GM23338 (cell line): ENCODE results near the gene MT1E. TPM values are rescaled to one million over a fixed set of nuclear protein-coding genes. Genes with fewer than 3 reads are reported as not detected.

Source experiments
- ATAC-seq: fragments of 200-7000 bp; cut with Tn5 transposase; 3 replicates; pipeline ENCODE4 v1.9.1; 2020
- DNase-seq: peaks from one replicate; pipeline ENCODE4 v3.0.0-alpha.2; 2015; ENCODE audit warnings: low spot score
- H2AFZ ChIP-seq: fragments of 200-600 bp; sonication (generic); 2 replicates; pipeline ENCODE4 v1.8.0; 2016; ENCODE audit warnings: antibody characterized with exemption, mild to moderate bottlenecking, moderate library complexity
- H3F3A ChIP-seq: fragments of 200-600 bp; sonication (generic); replicated peaks from 2 replicates; pipeline ENCODE4 v1.8.0; 2017; ENCODE audit warnings: antibody characterized with exemption, mixed run types, low read depth
- H3K27ac ChIP-seq: fragments of 200-600 bp; sonication (generic); 2 replicates; pipeline ENCODE4 v1.6.1; 2016; ENCODE audit warnings: low read depth
- H3K27me3 ChIP-seq: fragments of 200-600 bp; sonication (generic); 2 replicates; pipeline ENCODE4 v1.8.0; 2016; ENCODE audit warnings: mild to moderate bottlenecking, mixed run types, moderate library complexity; ENCODE audit not compliant: insufficient read depth
- H3K36me3 ChIP-seq: fragments of 200-600 bp; sonication (generic); 2 replicates; pipeline ENCODE4 v1.8.0; 2016; ENCODE audit warnings: mild to moderate bottlenecking; ENCODE audit not compliant: insufficient read depth
- H3K4me1 ChIP-seq: fragments of 200-600 bp; sonication (generic); 2 replicates; pipeline ENCODE4 v1.8.0; 2016; ENCODE audit warnings: mild to moderate bottlenecking, moderate library complexity; ENCODE audit not compliant: insufficient read depth
- H3K4me2 ChIP-seq: fragments of 200-600 bp; sonication (generic); 2 replicates; pipeline ENCODE4 v1.7.1; 2017; ENCODE audit warnings: mixed run types
- H3K4me3 ChIP-seq: fragments of 200-600 bp; sonication (generic); 2 replicates; pipeline ENCODE4 v1.6.1; 2016; ENCODE audit warnings: mixed run types
- H3K79me2 ChIP-seq: fragments of 200-600 bp; sonication (generic); replicated peaks from 2 replicates; pipeline ENCODE4 v1.8.0; 2017; ENCODE audit warnings: mild to moderate bottlenecking; ENCODE audit not compliant: insufficient read depth
- H3K9me2 ChIP-seq: fragments of 200-600 bp; sonication (generic); 2 replicates; pipeline ENCODE4 v1.8.0; 2017; ENCODE audit not compliant: insufficient read depth
- H4K20me1 ChIP-seq: fragments of 200-600 bp; sonication (generic); replicated peaks from 2 replicates; pipeline ENCODE4 v1.8.0; 2017; ENCODE audit warnings: mild to moderate bottlenecking; ENCODE audit not compliant: insufficient read depth
- H3K27ac Mint-ChIP-seq: 2 replicates; pipeline ENCODE4 v1.8.0; 2020; ENCODE audit warnings: inconsistent platforms, mild to moderate bottlenecking, moderate library complexity, mixed read lengths
- H3K27me3 Mint-ChIP-seq: 3 replicates; pipeline ENCODE4 v1.8.0; 2022; ENCODE audit warnings: low read depth, mild to moderate bottlenecking, moderate library complexity, mixed read lengths, inconsistent platforms; ENCODE audit not compliant: insufficient read depth, poor library complexity
- H3K36me3 Mint-ChIP-seq: 3 replicates; pipeline ENCODE4 v1.8.0; 2021; ENCODE audit warnings: low read depth, mild to moderate bottlenecking, inconsistent platforms, moderate library complexity, mixed read lengths
- H3K4me1 Mint-ChIP-seq: 3 replicates; pipeline ENCODE4 v1.8.0; 2020; ENCODE audit warnings: mild to moderate bottlenecking, inconsistent platforms, mixed read lengths
- H3K4me3 Mint-ChIP-seq: 3 replicates; pipeline ENCODE4 v1.8.0; 2021; ENCODE audit warnings: moderate library complexity, mild to moderate bottlenecking, inconsistent platforms, mixed read lengths
- H3K9me3 Mint-ChIP-seq: 3 replicates; pipeline ENCODE4 v1.8.0; 2020; ENCODE audit warnings: moderate library complexity, mild to moderate bottlenecking, inconsistent platforms, mixed read lengths
- EZH2 ChIP-seq: fragments of 200-600 bp; sonication (generic); IDR thresholded peaks from one replicate; pipeline ENCODE4 v1.8.0; 2017; ENCODE audit warnings: antibody characterized with exemption, mild to moderate bottlenecking, low read depth; ENCODE audit not compliant: unreplicated experiment
- EZH2phosphoT487 ChIP-seq: fragments of 200-600 bp; sonication (generic); IDR thresholded peaks from one replicate; pipeline ENCODE4 v1.8.1; 2018; ENCODE audit warnings: antibody characterized with exemption; ENCODE audit not compliant: unreplicated experiment
- JUNB ChIP-seq: IDR thresholded peaks from one replicate; pipeline ENCODE4 v1.6.1; 2016; ENCODE audit warnings: antibody characterized with exemption; ENCODE audit not compliant: unreplicated experiment
- NANOG ChIP-seq: IDR thresholded peaks from 2 replicates; pipeline ENCODE4 v1.6.1; 2016; ENCODE audit warnings: antibody characterized with exemption, borderline replicate concordance
- STAT1 ChIP-seq: IDR thresholded peaks from one replicate; pipeline ENCODE4 v1.6.1; 2016; ENCODE audit warnings: antibody characterized with exemption; ENCODE audit not compliant: unreplicated experiment
- ZNF331 ChIP-seq: fragments of 250-450 bp; sonication (Bioruptor Pico); IDR thresholded peaks from 2 replicates; pipeline ENCODE4 v1.5.0; 2020; ENCODE audit warnings: low read depth, mild to moderate bottlenecking, moderate library complexity
- polyA plus RNA-seq: library from polyadenylated mRNA; unstranded; fragments of >200 nt; fragmentation: Nextera tagmentation; extraction: Ambion mirVana; gene quantifications from 2 replicates; pipeline ENCODE4 v1.2.1, GENCODE V29; 2016
- total RNA-seq: library from RNA; depleted of rRNA; stranded (reverse); fragments of >200 nt; shearing (Covaris generic); gene quantifications from 2 replicates; pipeline ENCODE4 v1.2.3, GENCODE V29; 2014
- TF ChIP-seq, protein P1 (sequence below), 2 experiments: fragments of 200-600 bp in 1 of 2; sonication (generic) in 1 of 2; conservative IDR thresholded peaks; 2 replicates each; pipeline versions ENCODE4 v1.5.1 to v1.6.1; 2016 to 2017; ENCODE audit warnings: antibody characterized with exemption in 2 of 2, low read depth in 2 of 2, mild to moderate bottlenecking in 2 of 2, moderate library complexity in 1 of 2
- TF ChIP-seq, protein P2 (sequence below): IDR thresholded peaks from one replicate; pipeline ENCODE4 v1.6.1; 2018; ENCODE audit warnings: antibody characterized with exemption; ENCODE audit not compliant: unreplicated experiment

MT1E gene
- total and polyA plus RNA-seq, 2 experiments from 2014 or later: 31.0 to 121 TPM

DNA sequence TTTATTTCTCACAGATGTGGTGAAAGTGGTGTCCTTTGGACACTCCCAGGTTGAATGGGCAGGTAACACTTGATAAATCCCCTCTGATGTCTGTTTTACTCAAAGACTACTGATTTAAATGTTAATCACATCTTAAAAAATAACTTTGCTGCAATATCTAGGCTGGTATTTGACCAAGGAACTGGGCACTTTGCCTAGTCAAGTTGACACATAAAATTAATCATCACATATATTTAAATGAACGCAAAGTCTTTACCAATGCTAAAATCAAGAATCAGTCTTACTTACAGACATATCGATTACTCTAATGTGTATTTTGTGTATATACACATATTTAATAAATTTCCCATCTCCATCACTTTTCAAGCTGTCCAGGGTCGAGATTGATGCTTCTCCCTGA, 10.2 kb upstream of the MT1E start (continued):
- TF ChIP-seq, protein P1, sequence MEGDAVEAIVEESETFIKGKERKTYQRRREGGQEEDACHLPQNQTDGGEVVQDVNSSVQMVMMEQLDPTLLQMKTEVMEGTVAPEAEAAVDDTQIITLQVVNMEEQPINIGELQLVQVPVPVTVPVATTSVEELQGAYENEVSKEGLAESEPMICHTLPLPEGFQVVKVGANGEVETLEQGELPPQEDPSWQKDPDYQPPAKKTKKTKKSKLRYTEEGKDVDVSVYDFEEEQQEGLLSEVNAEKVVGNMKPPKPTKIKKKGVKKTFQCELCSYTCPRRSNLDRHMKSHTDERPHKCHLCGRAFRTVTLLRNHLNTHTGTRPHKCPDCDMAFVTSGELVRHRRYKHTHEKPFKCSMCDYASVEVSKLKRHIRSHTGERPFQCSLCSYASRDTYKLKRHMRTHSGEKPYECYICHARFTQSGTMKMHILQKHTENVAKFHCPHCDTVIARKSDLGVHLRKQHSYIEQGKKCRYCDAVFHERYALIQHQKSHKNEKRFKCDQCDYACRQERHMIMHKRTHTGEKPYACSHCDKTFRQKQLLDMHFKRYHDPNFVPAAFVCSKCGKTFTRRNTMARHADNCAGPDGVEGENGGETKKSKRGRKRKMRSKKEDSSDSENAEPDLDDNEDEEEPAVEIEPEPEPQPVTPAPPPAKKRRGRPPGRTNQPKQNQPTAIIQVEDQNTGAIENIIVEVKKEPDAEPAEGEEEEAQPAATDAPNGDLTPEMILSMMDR (conservative IDR thresholded peaks at IDR 0.05; ENCODE audit: low read depth in 2 of 2): no peak
- TF ChIP-seq STAT1 (no peak), EZH2 (no peak), ZNF331 (CRISPR knock-in tag) (no peak), NANOG (no peak), EZH2phosphoT487 (no peak), JUNB (no peak)

DNA sequence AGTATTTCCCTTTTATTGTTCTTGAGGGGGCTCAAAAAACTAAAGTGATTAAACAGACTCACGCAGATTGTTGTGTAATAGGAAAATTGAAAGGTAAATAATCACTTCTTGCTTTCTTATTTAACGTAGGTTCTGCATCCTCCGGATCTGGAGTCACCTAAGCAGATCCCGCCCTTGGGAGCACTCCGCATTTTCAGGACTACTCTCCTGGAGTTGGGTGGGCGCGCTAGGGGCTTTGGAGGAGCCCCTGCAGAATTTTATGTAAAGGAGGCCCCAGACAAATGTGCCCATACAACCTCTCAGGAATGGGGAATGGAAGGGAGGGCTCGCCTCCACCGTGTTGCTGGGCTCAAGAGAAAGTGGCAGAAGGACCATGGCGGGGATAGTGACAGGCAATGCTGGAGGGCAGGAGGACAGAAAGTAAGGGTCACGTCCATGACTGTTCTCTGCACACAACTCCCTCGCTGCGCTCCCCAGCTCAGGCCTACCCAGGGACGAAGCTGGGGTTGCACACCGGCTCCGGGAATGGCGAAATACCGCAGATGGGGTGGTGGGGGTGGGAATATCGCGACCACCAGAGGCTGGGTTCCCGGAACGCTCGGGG, 8.9 kb upstream of the MT1E start:
- 0 out of 2 replicates have a peak, but pooled peaks cover 3% of the 10 kb centered on the region for H3F3A ChIP-seq
- ATAC-seq (peak; percentile 51), DNase-seq (no peak)
- H3K9me2 ChIP-seq: no peaks in the 10 kb centered on the region
- H3K36me3 Mint-ChIP-seq: no peaks in the 10 kb centered on the region
- no peaks in the 10 kb centered on the region for H3K36me3 ChIP-seq
- H3K27me3 ChIP-seq: peaks cover 99% of the 10 kb centered on the region
- peaks cover 42% of the 10 kb centered on the region for H3K4me1 ChIP-seq
- H3K27ac Mint-ChIP-seq: no peak overlapping the region
- H3K4me1 Mint-ChIP-seq: peaks cover 34% of the 10 kb centered on the region
- H3K4me3 ChIP-seq: peak overlapping the region; percentile 73
- peak; percentile 50 for TF ChIP-seq EZH2
- TF ChIP-seq ZNF331 (CRISPR knock-in tag): no peak
- peak overlapping the region; percentile 92 for H3K4me2 ChIP-seq
- no peak overlapping the region for H3K27ac ChIP-seq
- peaks cover 71% of the 10 kb centered on the region for H3K27me3 Mint-ChIP-seq
- H3K79me2 ChIP-seq: no peaks in the 10 kb centered on the region
- peak overlapping the region; percentile 83 for H3K4me3 Mint-ChIP-seq
- H4K20me1 ChIP-seq: 0 out of 2 replicates have a peak, but pooled peaks cover 9% of the 10 kb centered on the region
- peak overlapping the region; percentile 96 for H2AFZ ChIP-seq
- no peaks in the 10 kb centered on the region for H3K9me3 Mint-ChIP-seq

DNA sequence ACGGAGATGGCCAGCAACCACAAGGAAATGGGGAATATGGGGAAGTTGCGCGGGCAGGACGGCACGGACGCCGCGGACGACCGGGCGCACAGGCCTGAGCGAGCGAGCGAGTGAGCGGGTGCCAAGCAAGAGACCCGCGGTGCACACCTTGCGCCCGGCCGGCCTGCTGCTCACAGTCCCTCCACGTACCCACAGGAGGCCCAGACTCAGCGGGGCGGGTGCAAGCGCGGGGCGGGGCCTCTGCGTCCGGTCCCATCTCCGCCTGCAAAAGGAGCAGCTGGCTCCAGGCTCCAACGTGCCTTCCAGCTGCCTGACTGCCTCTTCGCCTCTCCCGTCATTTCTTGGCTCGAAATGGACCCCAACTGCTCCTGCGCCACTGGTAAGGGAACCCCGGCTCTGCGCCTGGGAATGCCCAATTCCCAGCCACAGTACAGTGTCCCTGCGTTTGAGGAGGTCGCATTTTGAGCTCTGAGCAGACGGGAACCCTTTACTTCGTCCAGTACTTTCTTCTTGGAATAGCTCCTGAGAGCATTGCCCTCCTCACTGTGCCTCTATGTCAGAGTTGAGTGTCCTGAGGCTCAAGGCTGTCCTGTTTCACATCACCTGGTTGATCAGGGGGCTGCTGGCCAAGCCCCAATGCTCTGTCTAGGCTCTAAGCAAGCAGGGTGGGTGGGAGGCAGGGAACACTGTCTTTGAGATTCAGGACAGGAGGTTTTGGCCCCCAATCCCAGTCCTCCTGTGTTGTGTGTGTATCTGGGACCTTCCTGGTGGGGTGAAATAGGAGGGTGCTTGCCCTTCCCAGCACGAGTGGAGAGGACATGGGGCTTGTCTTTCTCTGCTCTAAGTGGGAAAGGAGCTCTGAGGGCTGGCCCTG, 8.1 kb upstream of the MT1E start:
- Histone ChIP-seq H3K27me3 (peaks cover 99% of the 10 kb centered on the region), H2AFZ (peak overlapping the region; percentile 96)

More for the DNA sequence above, 8.1 kb upstream of the MT1E start:
- Histone ChIP-seq H3K9me2 (no peaks in the 10 kb centered on the region), H3K4me1 (peaks cover 50% of the 10 kb centered on the region), H4K20me1 (0 out of 2 replicates have a peak, but pooled peaks cover 9% of the 10 kb centered on the region), H3K4me3 (peak overlapping the region; percentile 73), H3K27ac (no peak overlapping the region), H3K79me2 (no peaks in the 10 kb centered on the region), H3K36me3 (no peaks in the 10 kb centered on the region), H3F3A (0 out of 2 replicates have a peak, but pooled peaks cover 3% of the 10 kb centered on the region), H3K4me2 (peak overlapping the region; percentile 92)
- Mint-ChIP-seq H3K4me3 (peak overlapping the region; percentile 83), H3K36me3 (no peaks in the 10 kb centered on the region), H3K4me1 (peaks cover 42% of the 10 kb centered on the region), H3K9me3 (peaks cover 3% of the 10 kb centered on the region; the same call in 1 of the 3 replicates), H3K27ac (no peak overlapping the region), H3K27me3 (peaks cover 76% of the 10 kb centered on the region)
- TF ChIP-seq EZH2 (peak; percentile 67), EZH2phosphoT487 (peak; percentile 48)
- TF ChIP-seq, protein P2, sequence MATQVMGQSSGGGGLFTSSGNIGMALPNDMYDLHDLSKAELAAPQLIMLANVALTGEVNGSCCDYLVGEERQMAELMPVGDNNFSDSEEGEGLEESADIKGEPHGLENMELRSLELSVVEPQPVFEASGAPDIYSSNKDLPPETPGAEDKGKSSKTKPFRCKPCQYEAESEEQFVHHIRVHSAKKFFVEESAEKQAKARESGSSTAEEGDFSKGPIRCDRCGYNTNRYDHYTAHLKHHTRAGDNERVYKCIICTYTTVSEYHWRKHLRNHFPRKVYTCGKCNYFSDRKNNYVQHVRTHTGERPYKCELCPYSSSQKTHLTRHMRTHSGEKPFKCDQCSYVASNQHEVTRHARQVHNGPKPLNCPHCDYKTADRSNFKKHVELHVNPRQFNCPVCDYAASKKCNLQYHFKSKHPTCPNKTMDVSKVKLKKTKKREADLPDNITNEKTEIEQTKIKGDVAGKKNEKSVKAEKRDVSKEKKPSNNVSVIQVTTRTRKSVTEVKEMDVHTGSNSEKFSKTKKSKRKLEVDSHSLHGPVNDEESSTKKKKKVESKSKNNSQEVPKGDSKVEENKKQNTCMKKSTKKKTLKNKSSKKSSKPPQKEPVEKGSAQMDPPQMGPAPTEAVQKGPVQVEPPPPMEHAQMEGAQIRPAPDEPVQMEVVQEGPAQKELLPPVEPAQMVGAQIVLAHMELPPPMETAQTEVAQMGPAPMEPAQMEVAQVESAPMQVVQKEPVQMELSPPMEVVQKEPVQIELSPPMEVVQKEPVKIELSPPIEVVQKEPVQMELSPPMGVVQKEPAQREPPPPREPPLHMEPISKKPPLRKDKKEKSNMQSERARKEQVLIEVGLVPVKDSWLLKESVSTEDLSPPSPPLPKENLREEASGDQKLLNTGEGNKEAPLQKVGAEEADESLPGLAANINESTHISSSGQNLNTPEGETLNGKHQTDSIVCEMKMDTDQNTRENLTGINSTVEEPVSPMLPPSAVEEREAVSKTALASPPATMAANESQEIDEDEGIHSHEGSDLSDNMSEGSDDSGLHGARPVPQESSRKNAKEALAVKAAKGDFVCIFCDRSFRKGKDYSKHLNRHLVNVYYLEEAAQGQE: no peak
- ATAC-seq (peak; percentile 73), DNase-seq (peak; percentile 70)
